GM19324 (cell line): ENCODE data around the gene HBA1.
"Not testable (repeated sequence)": the region's sequence is repeated elsewhere in the genome, so short reads cannot be mapped to it uniquely, and the experiment has no call there.

Experiments
- ATAC-seq: cut with Tn5 transposase; IDR thresholded peaks from one replicate; pipeline ENCODE4 v1.9.1; 2021; ENCODE audit warnings: mild to moderate bottlenecking, moderate library complexity; ENCODE audit not compliant: unreplicated experiment, low FRiP score

Gene HBA1

DNA sequence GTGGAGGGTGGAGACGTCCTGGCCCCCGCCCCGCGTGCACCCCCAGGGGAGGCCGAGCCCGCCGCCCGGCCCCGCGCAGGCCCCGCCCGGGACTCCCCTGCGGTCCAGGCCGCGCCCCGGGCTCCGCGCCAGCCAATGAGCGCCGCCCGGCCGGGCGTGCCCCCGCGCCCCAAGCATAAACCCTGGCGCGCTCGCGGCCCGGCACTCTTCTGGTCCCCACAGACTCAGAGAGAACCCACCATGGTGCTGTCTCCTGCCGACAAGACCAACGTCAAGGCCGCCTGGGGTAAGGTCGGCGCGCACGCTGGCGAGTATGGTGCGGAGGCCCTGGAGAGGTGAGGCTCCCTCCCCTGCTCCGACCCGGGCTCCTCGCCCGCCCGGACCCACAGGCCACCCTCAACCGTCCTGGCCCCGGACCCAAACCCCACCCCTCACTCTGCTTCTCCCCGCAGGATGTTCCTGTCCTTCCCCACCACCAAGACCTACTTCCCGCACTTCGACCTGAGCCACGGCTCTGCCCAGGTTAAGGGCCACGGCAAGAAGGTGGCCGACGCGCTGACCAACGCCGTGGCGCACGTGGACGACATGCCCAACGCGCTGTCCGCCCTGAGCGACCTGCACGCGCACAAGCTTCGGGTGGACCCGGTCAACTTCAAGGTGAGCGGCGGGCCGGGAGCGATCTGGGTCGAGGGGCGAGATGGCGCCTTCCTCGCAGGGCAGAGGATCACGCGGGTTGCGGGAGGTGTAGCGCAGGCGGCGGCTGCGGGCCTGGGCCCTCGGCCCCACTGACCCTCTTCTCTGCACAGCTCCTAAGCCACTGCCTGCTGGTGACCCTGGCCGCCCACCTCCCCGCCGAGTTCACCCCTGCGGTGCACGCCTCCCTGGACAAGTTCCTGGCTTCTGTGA is at the start of gene HBA1:
TSS of gene HBA1 (plus strand) at position 204 of the 906 bp plus-strand sequence. CDS start at position 241, 37 bp downstream.
- ATAC-seq, result not testable (repeated sequence)

DNA sequence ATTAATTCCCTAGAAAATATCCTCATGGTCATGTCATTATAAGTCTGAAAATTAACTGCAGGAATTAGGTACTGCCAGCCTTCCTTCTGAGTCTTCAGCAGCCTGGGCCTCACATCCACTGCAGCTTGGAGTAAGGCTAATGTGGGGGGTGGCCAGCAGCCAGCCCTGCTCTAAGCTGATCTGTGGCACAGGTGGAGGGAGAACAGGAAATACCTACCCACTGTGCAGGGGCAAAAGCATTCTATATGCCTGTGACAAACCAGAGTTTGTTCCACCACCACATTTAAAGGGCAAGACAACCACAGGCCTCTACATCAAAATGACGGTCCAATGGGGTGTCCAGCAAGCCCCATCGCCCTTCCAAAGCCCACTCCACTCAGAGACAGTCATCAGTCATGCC is 47.4 kb upstream of the HBA1 start:
- ATAC-seq, result no peak

DNA sequence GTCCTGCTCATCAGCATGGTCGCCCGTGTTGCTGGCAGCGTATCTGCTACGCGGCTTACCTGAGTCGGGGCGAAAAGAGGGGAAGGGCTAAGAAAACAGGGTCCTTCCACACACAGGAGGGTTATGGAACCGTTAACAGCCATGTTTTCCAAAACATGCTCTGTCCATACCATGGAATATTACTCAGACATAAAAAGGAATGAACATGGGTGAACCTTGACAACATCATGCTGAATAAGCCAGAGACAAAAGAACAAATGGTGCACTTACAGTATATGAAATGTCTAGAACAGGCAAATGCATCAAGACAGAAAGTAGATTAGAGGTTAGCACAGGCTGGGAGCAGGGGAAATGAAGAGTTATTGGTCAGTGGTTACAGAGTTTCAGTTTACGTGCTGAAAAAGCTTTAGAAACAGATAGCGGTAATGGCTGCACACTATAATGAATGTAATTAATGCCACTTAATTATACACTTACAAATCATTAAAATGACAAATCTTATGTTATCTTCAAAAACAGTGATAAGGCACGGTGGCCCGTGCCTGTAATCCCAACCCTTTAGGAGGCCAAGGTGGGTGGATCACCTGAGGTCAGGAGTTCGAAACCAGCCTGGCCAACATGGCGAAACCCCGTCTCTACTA is 45.8 kb upstream of the HBA1 start:
- no peak for ATAC-seq

DNA sequence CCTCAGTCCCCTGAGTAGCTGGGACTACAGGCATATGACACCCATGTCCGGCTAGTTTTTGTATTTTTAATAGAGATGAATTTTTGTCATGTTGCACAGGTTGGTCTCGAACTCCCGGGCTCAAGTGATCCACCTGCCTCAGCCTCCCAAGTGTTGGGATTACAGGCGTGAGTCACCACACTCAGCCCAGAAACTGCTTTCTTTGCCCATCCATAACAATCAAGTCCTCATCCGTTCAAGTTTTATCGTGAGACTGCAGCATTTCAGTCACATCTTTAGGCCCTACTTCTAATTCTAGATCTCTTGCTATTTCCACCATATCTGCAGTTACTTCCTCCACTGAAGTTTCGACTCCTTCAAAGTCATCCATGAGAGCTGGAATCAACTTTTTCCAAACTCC is 44.4 kb upstream of the HBA1 start:
- no peak for ATAC-seq

DNA sequence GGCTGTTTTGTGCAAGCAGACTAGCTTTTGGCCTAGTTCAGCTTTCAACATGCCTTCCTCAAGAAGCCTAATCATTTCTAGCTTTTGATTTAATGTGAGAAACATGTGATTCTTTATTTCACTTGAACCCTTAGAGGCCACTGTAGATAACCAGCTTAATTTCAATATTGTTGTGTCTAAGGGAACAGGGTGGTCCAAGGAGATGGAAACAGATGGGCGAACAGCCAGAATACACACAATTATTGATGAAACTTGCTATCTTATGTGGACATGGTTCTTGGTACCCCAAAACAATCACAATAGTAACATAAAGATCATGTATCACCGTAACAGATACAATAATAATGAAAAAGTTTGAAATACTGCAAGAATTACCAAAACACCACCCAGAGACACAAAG is 42.8 kb upstream of the HBA1 start:
- ATAC-seq, result no peak

DNA sequence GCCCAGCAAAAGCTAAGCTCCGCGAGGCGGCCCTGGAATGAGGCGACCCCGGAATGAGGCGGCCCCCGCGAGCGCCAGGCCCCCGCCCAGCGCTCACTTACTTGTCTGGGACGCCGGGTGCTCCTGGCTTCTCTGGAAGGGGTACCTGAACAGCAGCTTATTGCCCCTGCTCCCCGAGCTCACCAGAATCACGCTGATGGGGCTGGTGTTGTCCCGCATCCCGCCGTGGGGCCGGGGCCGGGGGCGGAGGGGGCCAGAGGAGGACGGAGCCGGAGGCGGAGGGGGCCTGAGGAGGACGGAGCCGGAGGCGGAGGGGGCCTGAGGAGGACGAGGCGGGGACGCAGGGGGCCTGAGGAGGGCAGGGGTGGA is 38.4 kb upstream of the HBA1 start:
- no peak for ATAC-seq

DNA sequence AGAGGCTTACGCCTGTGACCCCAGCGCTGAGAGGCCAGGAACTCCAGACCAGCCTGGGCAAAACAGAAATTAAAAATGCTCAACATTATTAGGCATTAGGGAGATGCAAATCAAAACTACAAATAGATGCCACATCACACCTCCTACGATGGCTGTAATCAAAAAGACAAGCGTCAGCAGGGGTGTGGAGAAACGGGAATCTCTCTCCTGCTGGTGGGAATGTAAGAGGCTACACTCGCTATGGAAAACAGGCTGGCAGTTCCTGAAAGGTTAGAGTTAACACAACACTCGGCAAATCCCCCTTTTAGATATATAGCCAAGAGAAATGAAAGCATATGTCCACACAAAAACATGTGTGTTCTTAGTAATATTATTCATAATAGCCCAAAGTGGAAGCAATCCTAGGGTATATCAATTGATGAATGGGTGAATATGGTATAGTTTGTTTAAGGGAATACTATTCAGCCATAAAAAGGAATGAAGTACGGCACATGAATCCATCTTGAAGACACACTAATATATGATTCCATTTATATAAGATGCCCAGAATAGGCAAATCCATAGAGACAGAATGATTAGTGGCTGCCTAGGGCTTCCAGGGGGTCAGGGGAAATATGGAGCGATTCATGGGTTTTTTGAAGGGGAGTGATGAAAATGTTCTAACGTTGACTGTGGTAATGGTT is 36.2 kb upstream of the HBA1 start:
- no peak for ATAC-seq

DNA sequence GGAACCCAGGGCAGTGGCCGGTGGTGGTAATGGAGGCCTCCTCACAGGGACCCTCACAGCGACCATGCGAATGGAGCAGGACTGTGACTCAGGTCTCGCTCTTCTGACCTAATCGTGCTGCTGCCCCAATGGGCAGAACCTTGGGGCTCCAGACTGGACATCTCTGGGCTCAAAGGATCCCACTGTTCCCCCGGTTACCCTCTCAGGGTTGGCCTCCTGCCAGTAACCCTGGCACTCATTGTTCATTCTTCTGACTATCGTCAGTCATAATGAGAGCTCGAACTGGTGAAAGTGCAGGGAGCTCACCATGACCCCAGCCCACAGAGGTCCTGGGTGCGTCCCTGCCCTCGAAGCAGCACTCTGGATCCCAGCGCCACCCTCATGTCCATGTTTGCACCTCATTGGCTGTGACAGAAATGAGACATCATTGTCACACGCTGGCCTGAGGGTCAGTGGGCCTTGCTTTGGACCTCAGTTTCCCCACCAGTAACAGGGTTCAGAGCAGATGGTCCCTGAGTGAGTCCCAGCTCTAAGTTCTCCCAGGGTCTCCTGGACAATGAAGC is 34.0 kb upstream of the HBA1 start:
- ATAC-seq, result no peak

DNA sequence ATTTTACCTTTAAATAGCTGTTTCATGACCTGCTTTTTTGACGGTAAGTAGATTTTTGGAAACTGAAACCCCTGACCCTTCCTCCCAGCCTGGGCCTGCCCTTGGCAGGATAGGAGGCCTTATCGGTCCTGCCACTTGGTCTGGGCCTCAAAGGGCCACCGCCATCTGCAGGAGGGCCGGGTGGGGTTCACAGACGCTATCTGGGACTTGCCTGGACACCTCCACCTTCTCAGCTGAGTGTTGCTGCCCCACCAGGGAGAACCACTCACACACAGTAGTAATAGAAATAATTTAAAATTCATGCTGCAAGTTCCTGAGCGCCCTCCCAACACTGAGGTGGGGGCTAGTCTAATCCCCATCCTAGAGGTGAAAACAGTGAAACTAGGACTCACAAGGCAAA is 33.4 kb upstream of the HBA1 start:
- no peak for ATAC-seq

DNA sequence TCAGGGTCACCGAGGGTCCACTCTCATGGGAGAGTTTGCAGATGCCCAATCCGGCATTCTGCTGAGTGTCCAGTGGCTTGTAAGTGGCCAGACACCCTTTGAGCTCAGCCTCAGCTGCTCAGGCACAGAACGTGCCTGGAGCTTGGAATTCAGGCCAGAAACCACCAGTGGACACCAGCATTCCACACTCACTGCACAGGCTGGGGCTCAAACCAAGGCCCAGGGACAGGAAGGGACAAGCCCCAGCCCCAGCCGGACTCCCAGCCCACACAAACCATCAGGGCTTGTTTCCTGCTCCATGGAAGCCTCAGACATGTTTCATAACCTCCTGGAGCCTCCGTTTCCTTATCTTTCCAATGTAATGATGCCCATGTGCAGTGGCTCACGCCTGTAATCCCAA is 33.0 kb upstream of the HBA1 start:
- ATAC-seq, result no peak

DNA sequence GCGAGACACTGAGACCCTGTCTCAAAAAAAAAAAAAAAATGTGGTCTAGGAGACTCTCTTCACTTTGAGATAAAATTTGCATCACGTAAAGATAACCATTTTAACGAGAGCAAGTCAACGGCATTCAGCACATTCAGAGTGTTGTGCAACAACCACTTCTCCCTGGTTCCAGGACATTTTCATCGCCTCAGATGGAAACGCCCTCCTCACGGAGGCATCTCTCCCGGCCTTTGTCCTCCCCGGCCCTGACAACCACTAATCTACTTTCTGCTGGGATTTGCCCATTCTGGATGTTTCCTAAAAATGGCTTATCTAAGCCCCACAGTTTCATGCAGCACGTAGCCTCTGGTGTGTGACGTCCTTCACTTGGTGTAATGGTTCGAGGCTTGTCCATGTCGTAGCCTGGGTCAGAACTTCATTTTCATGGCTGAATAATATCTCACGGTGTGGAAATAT is 31.7 kb upstream of the HBA1 start:
- ATAC-seq, result no peak

DNA sequence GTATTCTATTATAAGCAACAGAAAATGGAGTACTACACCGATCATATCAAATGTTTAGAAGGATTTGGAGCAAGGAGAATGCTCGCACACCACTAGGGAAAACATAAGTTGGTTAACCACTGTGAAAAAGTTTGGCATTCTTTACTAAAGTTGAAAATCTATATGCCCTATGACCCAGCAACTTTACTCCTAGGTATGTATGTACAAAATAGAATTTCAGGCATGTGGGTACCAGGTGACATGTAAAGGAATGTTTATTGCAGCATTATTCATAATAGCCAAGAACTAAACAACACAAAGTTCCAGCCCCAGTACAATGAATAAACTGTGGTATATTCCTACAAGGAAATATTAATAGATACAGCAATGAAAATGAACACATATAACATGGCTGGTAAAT is 29.8 kb upstream of the HBA1 start:
- ATAC-seq, result no peak

DNA sequence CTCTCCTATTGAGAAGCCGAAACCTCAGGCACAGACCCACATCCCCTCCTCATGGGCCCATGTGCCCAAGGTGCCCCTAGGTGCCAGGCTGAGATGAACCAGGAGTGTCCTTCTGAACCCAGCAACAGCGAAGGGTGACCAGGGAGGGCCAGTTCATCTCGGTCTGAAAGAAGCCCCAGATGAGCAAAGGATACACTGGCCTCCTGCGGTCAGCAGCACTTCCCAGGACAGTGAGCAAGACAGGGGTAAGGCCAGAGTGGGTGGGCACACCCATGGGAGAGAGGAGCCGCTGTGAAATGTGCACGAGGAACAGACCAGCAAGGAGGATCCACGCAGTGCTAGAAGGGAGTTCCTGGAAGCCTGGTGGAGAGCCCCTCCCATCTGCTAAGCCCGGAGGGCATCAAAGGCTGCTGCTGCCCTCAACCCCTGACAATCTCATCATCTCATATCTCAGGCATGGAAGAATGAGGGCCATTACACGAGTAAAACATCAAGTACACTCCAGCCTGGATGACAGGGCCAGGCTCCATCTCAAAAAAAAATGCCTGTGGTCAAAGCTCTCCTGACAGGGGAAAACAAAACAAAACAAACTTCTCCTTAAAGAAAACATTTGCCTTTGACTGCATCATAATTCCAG is 27.3 kb upstream of the HBA1 start:
- ATAC-seq, result no peak

DNA sequence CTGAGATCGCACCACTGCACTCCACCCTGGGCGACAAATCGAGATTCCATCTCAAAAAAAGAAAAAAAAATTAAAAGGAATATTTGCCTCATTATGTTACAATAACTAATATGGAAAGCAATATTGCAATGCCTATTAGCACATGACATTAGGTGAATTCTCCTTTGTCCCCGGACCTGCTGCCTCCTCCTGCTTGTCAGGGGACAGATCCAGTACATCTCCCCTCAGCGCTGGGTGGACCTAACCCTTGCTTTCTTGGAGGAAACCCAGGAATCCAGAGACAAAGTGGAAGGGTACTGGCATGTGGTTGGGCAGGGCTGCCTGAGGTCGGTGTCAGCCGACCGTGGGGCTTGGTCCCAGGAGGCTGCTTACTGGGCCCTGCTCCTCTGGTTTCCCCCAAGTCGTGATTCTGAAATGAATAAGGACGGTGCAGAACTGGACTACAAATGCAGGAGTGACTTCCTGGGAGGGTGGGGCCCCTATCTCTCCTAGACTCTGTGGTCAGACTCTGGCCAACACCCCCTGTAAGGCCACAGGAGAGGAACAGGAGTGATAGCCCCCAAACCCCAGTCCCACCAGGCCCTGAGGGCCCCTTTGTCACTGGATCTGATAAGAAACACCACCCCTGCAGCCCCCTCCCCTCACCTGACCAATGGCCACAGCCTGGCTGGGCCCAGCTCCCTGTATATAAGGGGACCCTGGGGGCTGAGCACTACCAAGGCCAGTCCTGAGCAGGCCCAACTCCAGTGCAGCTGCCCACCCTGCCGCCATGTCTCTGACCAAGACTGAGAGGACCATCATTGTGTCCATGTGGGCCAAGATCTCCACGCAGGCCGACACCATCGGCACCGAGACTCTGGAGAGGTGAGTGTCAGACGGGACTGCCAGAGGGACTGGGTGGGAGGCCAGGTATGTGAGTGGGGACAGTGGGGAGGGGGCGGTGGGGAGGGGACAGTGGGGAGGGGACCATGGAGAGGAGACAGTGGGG is 24.0 kb upstream of the HBA1 start, which contains the start of gene HBZ:
TSS of gene HBZ (plus strand) at position 504 of the 988 bp plus-strand sequence. CDS start at position 770, 266 bp downstream.
- no peak for ATAC-seq

DNA sequence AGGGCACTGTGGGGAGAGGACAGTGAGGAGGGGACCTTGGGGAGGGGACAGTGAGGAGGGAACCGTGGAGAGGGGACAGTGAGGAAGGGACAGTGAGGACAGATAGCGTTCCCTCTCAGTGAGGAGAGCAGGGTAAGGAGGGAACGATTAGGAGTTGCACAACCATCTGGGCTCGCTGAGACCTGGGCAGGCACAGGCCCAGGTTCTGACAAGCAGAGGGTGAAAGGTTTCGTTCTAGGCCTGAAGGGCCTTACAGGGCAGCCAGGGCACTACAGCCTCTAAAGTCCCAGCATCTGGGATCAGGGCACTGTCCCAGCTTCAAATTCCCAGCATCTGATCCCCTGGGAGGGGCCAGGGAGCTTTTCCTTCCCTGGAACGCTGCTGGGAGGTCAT is 23.4 kb upstream of the HBA1 start:
- ATAC-seq, result not testable (repeated sequence)

DNA sequence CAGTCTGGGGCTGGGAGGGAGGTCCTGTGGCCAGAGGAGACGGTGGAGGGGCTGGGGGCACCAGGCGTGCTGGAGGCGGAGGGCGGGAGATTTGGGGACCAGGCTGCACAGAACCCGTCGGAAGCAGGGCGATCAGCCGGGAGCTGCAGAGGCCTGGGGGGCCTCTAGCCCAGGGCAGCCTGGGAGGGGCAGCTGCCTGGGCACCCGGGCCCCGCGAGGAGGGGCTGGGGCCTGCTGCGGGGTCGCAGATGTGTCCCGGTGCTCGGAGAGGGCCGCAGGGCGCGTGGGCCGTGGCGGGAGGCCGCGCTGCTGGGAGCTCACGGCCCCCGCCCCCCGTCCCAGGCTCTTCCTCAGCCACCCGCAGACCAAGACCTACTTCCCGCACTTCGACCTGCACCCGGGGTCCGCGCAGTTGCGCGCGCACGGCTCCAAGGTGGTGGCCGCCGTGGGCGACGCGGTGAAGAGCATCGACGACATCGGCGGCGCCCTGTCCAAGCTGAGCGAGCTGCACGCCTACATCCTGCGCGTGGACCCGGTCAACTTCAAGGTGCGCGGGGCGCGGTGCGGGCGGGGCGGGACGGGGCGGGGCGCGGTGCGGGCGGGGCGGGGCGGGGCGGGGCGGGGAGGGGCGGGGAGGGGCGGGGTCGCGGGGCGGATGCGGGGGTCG is 22.8 kb upstream of the HBA1 start:
- ATAC-seq, result not testable (repeated sequence)

DNA sequence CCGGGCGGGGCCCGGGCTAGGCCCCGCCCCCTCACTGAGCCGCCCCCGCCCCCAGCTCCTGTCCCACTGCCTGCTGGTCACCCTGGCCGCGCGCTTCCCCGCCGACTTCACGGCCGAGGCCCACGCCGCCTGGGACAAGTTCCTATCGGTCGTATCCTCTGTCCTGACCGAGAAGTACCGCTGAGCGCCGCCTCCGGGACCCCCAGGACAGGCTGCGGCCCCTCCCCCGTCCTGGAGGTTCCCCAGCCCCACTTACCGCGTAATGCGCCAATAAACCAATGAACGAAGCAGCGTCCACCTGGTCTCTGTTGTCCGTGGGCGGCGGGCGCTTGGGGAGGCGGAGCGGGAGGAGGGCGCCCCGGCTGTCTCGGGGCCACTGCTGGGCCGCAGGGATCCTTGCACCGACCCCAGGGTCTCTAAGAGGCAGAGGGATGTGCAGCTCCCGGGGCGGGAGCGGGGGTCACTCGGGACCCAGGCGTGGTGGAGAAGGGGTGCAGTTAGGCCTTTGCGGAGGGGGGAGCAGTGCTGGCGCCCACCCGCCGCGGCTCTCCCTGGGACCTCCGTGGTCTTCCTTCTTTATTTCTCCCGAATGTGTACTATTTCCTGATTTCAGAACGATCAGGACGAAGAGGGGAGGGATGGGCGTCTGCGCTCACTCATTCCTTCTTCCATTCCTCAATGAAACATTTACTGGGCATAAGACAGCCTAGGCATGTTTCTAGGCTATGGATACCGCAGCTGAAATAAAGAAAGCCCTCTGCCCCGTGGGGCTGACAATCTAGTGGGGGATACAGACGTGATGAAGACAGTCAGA is 22.1 kb upstream of the HBA1 start:
- ATAC-seq, result no peak

DNA sequence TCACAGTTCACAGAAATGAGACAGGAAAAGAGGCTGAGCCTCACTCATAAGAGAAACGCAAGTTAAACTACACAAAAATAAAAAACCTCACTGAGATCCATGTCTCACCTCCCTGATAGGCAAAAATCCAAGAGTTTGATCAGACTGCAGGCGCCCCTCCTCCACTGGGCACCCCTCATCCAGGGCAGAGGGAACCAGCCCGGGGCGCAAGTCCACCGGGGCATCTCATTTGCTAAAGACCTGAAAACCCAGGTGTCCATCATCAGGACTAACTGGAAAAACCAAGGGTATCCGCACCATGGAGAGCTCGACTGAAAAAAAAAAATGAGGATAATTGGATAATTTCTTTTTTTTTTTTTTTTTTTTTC is 21.5 kb upstream of the HBA1 start:
- ATAC-seq, result no peak
